Measurements from ENCODE around the gene PAX1.

DNA sequence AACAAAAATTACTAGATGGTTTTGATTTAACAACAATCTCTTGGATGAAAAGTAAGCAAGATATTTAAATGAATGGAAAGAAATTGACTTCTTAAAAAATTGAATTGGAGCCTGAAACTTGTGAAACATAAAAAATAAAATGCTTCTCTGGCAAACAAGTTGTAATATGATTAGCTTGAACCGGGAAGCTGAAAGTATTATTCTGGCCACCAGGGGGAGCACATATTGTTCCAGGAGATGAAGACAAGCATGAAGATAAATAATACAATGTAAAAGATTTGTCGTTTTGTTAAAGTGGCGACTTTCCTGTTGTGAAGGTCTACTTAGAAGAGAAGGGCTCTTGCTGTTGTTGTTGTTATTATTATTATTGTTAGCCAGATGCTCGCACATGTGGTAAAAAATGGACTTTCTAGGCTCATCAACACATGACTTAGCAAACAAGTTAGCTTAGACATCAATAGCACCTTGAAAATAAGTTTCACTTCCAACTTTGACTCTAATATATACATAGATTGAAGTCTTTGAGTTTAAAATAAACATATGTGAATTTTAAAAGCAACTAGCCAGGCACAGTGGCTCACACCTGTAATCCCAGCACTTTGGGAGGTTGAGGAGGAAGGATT is 14.2 kb downstream of the PAX1 start:
- TF ChIP-seq POLR2A (IDR thresholded peaks at IDR 0.05; ENCODE audit: low read length) (no peak), GATA1 (IDR thresholded peaks at IDR 0.05; ENCODE audit: low read depth, low read length) (no peak)

Data from erythroblast (primary cell).